Measurements from ENCODE around the gene ZBTB17. TPM values are rescaled to one million over a fixed set of nuclear protein-coding genes. Genes with fewer than 3 reads are reported as not detected.

The ZBTB17 gene
- total and polyA plus RNA-seq, 2 experiments from 2014 or later, result 21.9 to 26.6 TPM

GRCh38 chr1:15938628-15939161 lies 37.2 kb downstream of the ZBTB17 start:
- Histone ChIP-seq H4K20me1 (replicated peaks; ENCODE audit: insufficient read depth) (no peaks in the 10 kb centered on the region; the same call in none of the 2 replicates), H2AFZ (no peak overlapping the region), H3K27me3 (ENCODE audit: insufficient read depth) (no peaks in the 10 kb centered on the region), H3K27ac (ENCODE audit: low read depth) (no peak overlapping the region), H3K9me2 (ENCODE audit: insufficient read depth) (no peaks in the 10 kb centered on the region), H3F3A (replicated peaks; ENCODE audit: low read depth) (no peaks in the 10 kb centered on the region), H3K4me1 (ENCODE audit: insufficient read depth) (no peaks in the 10 kb centered on the region), H3K79me2 (replicated peaks; ENCODE audit: insufficient read depth) (no peaks in the 10 kb centered on the region), H3K36me3 (ENCODE audit: insufficient read depth) (peaks cover 15% of the 10 kb centered on the region), H3K4me3 (no peak overlapping the region), H3K4me2 (no peak overlapping the region)
- Mint-ChIP-seq H3K27me3 (ENCODE audit: insufficient read depth, low read depth, poor library complexity) (peaks cover 17% of the 10 kb centered on the region), H3K36me3 (ENCODE audit: low read depth) (peaks cover 67% of the 10 kb centered on the region), H3K4me3 (no peak overlapping the region), H3K4me1 (peaks cover 7% of the 10 kb centered on the region), H3K9me3 (no peaks in the 10 kb centered on the region), H3K27ac (no peak overlapping the region)
- DNase-seq (ENCODE audit: low spot score) (no peak), ATAC-seq (no peak)
- TF ChIP-seq ETS1 (IDR thresholded peaks at IDR 0.05) (no peak), REST (IDR thresholded peaks at IDR 0.05; ENCODE audit: unreplicated experiment) (no peak), ZNF462 (CRISPR knock-in tag; IDR thresholded peaks at IDR 0.05) (no peak), JUNB (IDR thresholded peaks at IDR 0.05; ENCODE audit: unreplicated experiment) (no peak), ZNF331 (CRISPR knock-in tag; IDR thresholded peaks at IDR 0.05; ENCODE audit: low read depth) (no peak), EZH2phosphoT487 (IDR thresholded peaks at IDR 0.05; ENCODE audit: unreplicated experiment) (no peak), CREB1 (CRISPR knock-in tag; IDR thresholded peaks at IDR 0.05; ENCODE audit: low read depth) (no peak), CTCF (conservative IDR thresholded peaks at IDR 0.05; ENCODE audit: low read depth in 2 of 2) (no peak), ZNF114 (CRISPR knock-in tag; IDR thresholded peaks at IDR 0.05) (no peak), NANOG (IDR thresholded peaks at IDR 0.05; ENCODE audit: borderline replicate concordance) (no peak), POLR2AphosphoS5 (IDR thresholded peaks at IDR 0.05; ENCODE audit: low read depth) (no peak)

All from GM23338 (cell line).